H9 (cell line): Measurements from ENCODE around the gene PKD1. TPM values are rescaled to one million over a fixed set of nuclear protein-coding genes. Genes with fewer than 3 reads are reported as not detected.

ENCODE experiments used
- DNase-seq: peaks from one replicate; pipeline ENCODE4 v3.0.0-alpha.2; 2017
- H2AFZ ChIP-seq: one replicate; pipeline ENCODE4 v1.6.1; 2013; ENCODE audit warnings: mild to moderate bottlenecking, low read length, control low read depth, moderate library complexity
- H2AK5ac ChIP-seq: 2 replicates; pipeline ENCODE4 v1.6.1; 2013; ENCODE audit warnings: low read length, control low read depth, mixed read lengths; ENCODE audit not compliant: insufficient read length
- H2BK120ac ChIP-seq: one replicate; pipeline ENCODE4 v1.6.1; 2013; ENCODE audit warnings: low read depth, mild to moderate bottlenecking, low read length, control low read depth, inconsistent platforms; ENCODE audit not compliant: poor library complexity, severe bottlenecking
- H2BK12ac ChIP-seq: 2 replicates; pipeline ENCODE4 v1.6.1; 2013; ENCODE audit warnings: low read length, control low read depth, mixed read lengths, low read depth; ENCODE audit not compliant: insufficient read length
- H2BK15ac ChIP-seq: 2 replicates; pipeline ENCODE4 v1.6.1; 2013; ENCODE audit warnings: low read depth, low read length, control low read depth
- H2BK20ac ChIP-seq: one replicate; pipeline ENCODE4 v1.6.1; 2013; ENCODE audit warnings: low read depth, mild to moderate bottlenecking, low read length, control low read depth, inconsistent platforms; ENCODE audit not compliant: poor library complexity, severe bottlenecking
- H2BK5ac ChIP-seq: 2 replicates; pipeline ENCODE4 v1.6.1; 2013; ENCODE audit warnings: low read length, control low read depth, mixed read lengths; ENCODE audit not compliant: insufficient read length
- H3K14ac ChIP-seq: 2 replicates; pipeline ENCODE4 v1.6.1; 2013; ENCODE audit warnings: low read length, control low read depth; ENCODE audit not compliant: insufficient read depth
- H3K18ac ChIP-seq: 2 replicates; pipeline ENCODE4 v1.6.1; 2013; ENCODE audit warnings: low read depth, mild to moderate bottlenecking, mixed read lengths, low read length, control low read depth; ENCODE audit not compliant: insufficient read length
- H3K23ac ChIP-seq: 2 replicates; pipeline ENCODE4 v1.6.1; 2013; ENCODE audit warnings: low read length, control low read depth, mixed read lengths, low read depth; ENCODE audit not compliant: insufficient read length
- H3K23me2 ChIP-seq: 2 replicates; pipeline ENCODE4 v1.6.1; 2013; ENCODE audit warnings: low read depth, mild to moderate bottlenecking, mixed read lengths, low read length, control low read depth; ENCODE audit not compliant: insufficient read length, poor library complexity, severe bottlenecking
- H3K27ac ChIP-seq: 2 replicates; pipeline ENCODE4 v1.5.1; 2013; ENCODE audit warnings: low read length, control low read depth, mixed read lengths, low read depth; ENCODE audit not compliant: insufficient read length
- H3K27me3 ChIP-seq: 2 replicates; pipeline ENCODE4 v1.6.1; 2013; ENCODE audit warnings: low read length, control low read depth, inconsistent platforms; ENCODE audit not compliant: insufficient read depth
- H3K4ac ChIP-seq: 2 replicates; pipeline ENCODE4 v1.6.1; 2013; ENCODE audit warnings: low read depth, mild to moderate bottlenecking, control low read depth, inconsistent platforms, low read length, moderate library complexity
- H3K4me1 ChIP-seq: 2 replicates; pipeline ENCODE4 v1.6.1; 2013; ENCODE audit warnings: low read length, control low read depth, inconsistent platforms; ENCODE audit not compliant: insufficient read depth
- H3K4me2 ChIP-seq: 2 replicates; pipeline ENCODE4 v1.6.1; 2013; ENCODE audit warnings: low read length, control low read depth, mixed read lengths; ENCODE audit not compliant: insufficient read length, insufficient read depth
- H3K56ac ChIP-seq: 2 replicates; pipeline ENCODE4 v1.6.1; 2013; ENCODE audit warnings: low read depth, mild to moderate bottlenecking, mixed read lengths, low read length, control low read depth; ENCODE audit not compliant: insufficient read length
- H3K79me1 ChIP-seq: 2 replicates; pipeline ENCODE4 v1.6.1; 2013; ENCODE audit warnings: low read depth, mild to moderate bottlenecking, moderate library complexity, low read length, control low read depth, inconsistent platforms; ENCODE audit not compliant: insufficient read depth, poor library complexity, severe bottlenecking
- H3K79me2 ChIP-seq: 2 replicates; pipeline ENCODE4 v1.6.1; 2013; ENCODE audit warnings: low read length, control low read depth, inconsistent platforms; ENCODE audit not compliant: insufficient read depth
- H3K9ac ChIP-seq: 2 replicates; pipeline ENCODE4 v1.6.1; 2013; ENCODE audit warnings: low read length, control low read depth, mixed read lengths; ENCODE audit not compliant: insufficient read length; ENCODE audit errors: extremely low read depth
- H3K9me3 ChIP-seq: one replicate; pipeline ENCODE4 v1.6.1; 2013; ENCODE audit warnings: low read depth, low read length, inconsistent platforms; ENCODE audit not compliant: control insufficient read depth
- H3T11ph ChIP-seq: one replicate; pipeline ENCODE4 v1.6.1; 2013; ENCODE audit warnings: mild to moderate bottlenecking, low read length, control low read depth, inconsistent platforms
- H4K20me1 ChIP-seq: one replicate; pipeline ENCODE4 v1.6.1; 2013; ENCODE audit not compliant: control insufficient read depth, insufficient read length, insufficient read depth
- H4K5ac ChIP-seq: 2 replicates; pipeline ENCODE4 v1.6.1; 2013; ENCODE audit warnings: low read depth, mild to moderate bottlenecking, mixed read lengths, low read length, control low read depth; ENCODE audit not compliant: insufficient read length
- H4K8ac ChIP-seq: replicated peaks from 2 replicates; pipeline ENCODE4 v1.6.1; 2013; ENCODE audit warnings: low read length, control low read depth, mixed read lengths, low read depth; ENCODE audit not compliant: insufficient read length
- H4K91ac ChIP-seq: 2 replicates; pipeline ENCODE4 v1.6.1; 2013; ENCODE audit warnings: low read depth, mild to moderate bottlenecking, moderate library complexity, mixed read lengths, low read length, control low read depth; ENCODE audit not compliant: insufficient read length
- H3K27ac Mint-ChIP-seq, 3 experiments: 2 replicates in 2 of 3; 3 replicates in 1 of 3; pipeline ENCODE4 v1.8.0; 2020 to 2021; ENCODE audit warnings: mixed read lengths in 3 of 3, mild to moderate bottlenecking in 1 of 3, moderate library complexity in 1 of 3
- H3K27me3 Mint-ChIP-seq: 2 replicates; pipeline ENCODE4 v1.8.0; 2021; ENCODE audit warnings: low read depth, mild to moderate bottlenecking, moderate library complexity, mixed read lengths
- H3K36me3 Mint-ChIP-seq, 3 experiments: 2 replicates in 2 of 3; 3 replicates in 1 of 3; pipeline ENCODE4 v1.8.0; 2020 to 2021; ENCODE audit warnings: low read depth in 3 of 3, mixed read lengths in 3 of 3; ENCODE audit not compliant: insufficient read depth in 1 of 3
- H3K4me1 Mint-ChIP-seq, 2 experiments: 2 replicates each; pipeline ENCODE4 v1.8.0; 2020; ENCODE audit warnings: mixed read lengths in 2 of 2
- H3K4me3 Mint-ChIP-seq, 2 experiments: 2 replicates in 1 of 2; 3 replicates in 1 of 2; pipeline ENCODE4 v1.8.0; 2020 to 2021; ENCODE audit warnings: mild to moderate bottlenecking in 2 of 2, mixed read lengths in 2 of 2, moderate library complexity in 1 of 2
- H3K9me3 Mint-ChIP-seq, 2 experiments: 2 replicates in 1 of 2; 3 replicates in 1 of 2; pipeline ENCODE4 v1.8.0; 2020; ENCODE audit warnings: mild to moderate bottlenecking in 2 of 2, mixed read lengths in 2 of 2, moderate library complexity in 1 of 2
- CTCF ChIP-seq: fragments of 200-600 bp; sonication (generic); conservative IDR thresholded peaks from 3 replicates; pipeline ENCODE4 v1.8.0; 2021; ENCODE audit warnings: antibody characterized with exemption, mild to moderate bottlenecking
- WGBS: extraction: QIAGEN DNeasy Blood & Tissue Kit; methylation state at CpG from one replicate; pipeline ENCODE4 v1.1.7; 2013; ENCODE audit warnings: missing lambda C conversion rate, low lambda C conversion rate, mixed read lengths; ENCODE audit not compliant: insufficient read length; ENCODE audit errors: extremely low coverage; 5-methylcytosine and 5-hydroxymethylcytosine counted together
- microRNA-seq: library from miRNA; unstranded; fragments of <30 nt; microRNA quantifications from one replicate; pipeline ENCODE4, GENCODE V29; 2020; ENCODE audit warnings: borderline microRNAs expressed
- total RNA-seq: library from RNA; stranded (reverse); gene quantifications from 2 replicates; pipeline ENCODE4 v1.2.1, GENCODE V29; 2021

The PKD1 gene
- total RNA-seq, 1 experiment from 2014 or later = 88.0 TPM

- no peak overlapping the region for H3T11ph ChIP-seq
- DNase-seq = no peak
- H4K91ac ChIP-seq = no peak overlapping the region
- H3K79me1 ChIP-seq = no peaks in the 10 kb centered on the region
- H3K4me2 ChIP-seq = no peak overlapping the region
- H3K27ac ChIP-seq = no peak overlapping the region
- no peak overlapping the region for H2BK5ac ChIP-seq
- H3K9ac ChIP-seq = no peak overlapping the region
- WGBS = no CpG with 5 or more reads among the region's 29 CpGs
- Mint-ChIP-seq H3K4me1 (peaks cover 4 to 11% of the 10 kb centered on the region in 2 experiments; a peak in 3 of 4 replicates), H3K4me3 (peak overlapping the region in 1 of 2 experiments; percentile 34; a peak in 1 of 5 replicates), H3K27ac (peak overlapping the region in 2 of 3 experiments; percentile 79 to 95; a peak in 4 of 7 replicates), H3K27me3 (no peaks in the 10 kb centered on the region), H3K9me3 (no peaks in the 10 kb centered on the region), H3K36me3 (peaks cover 0 to 5% (median 2%) of the 10 kb centered on the region in 3 experiments; a peak in 5 of 7 replicates)
- no peak overlapping the region for H2BK15ac ChIP-seq
- no peak overlapping the region for H2BK120ac ChIP-seq
- no peak overlapping the region for H2AK5ac ChIP-seq
- no peak overlapping the region for H4K8ac ChIP-seq
- H3K56ac ChIP-seq = no peak overlapping the region
- no peak for TF ChIP-seq CTCF
- no peaks in the 10 kb centered on the region for H3K4me1 ChIP-seq
- no peak overlapping the region for H3K18ac ChIP-seq
- no peaks in the 10 kb centered on the region for H3K27me3 ChIP-seq
- no peak overlapping the region for H3K4ac ChIP-seq
- no peak overlapping the region for H4K5ac ChIP-seq
- no peaks in the 10 kb centered on the region for H3K9me3 ChIP-seq
- no peak overlapping the region for H2BK12ac ChIP-seq
- no peak overlapping the region for H2BK20ac ChIP-seq
- H4K20me1 ChIP-seq = no peaks in the 10 kb centered on the region
- no peak overlapping the region for H2AFZ ChIP-seq
- no peaks in the 10 kb centered on the region for H3K23me2 ChIP-seq
- no peak overlapping the region for H3K23ac ChIP-seq
- H3K14ac ChIP-seq = no peak overlapping the region; the same call in 1 of the 2 replicates
- H3K79me2 ChIP-seq = no peaks in the 10 kb centered on the region
These were observed 96.2 kb downstream of the PKD1 start for GRCh38 chr16:2039274-2040031.

Small RNAs within 50 kb of the gene (microRNA-seq; reads per million reads assigned to microRNA genes)
- gene MIR1225 (not detected), gene MIR3180-5 (not detected), gene MIR4516 (not detected), gene MIR6511B1 (not detected)

Other genes with a start within 250 kb of the PKD1 start
- not detected in 2 replicates for gene HS3ST6, start 217.5 kb downstream of the PKD1 start, total RNA-seq
- gene MSRB1, start 192.7 kb downstream of the PKD1 start, total RNA-seq = 24.3 and 25.7 TPM in 2 replicates
- 0.11 and 0.31 TPM in 2 replicates for gene RPL3L, start 181.2 kb downstream of the PKD1 start, total RNA-seq
- 191 and 192 TPM in 2 replicates for gene NDUFB10, start 176.4 kb downstream of the PKD1 start, total RNA-seq
- gene RPS2, start 171.1 kb downstream of the PKD1 start, total RNA-seq = 3,874 and 3,923 TPM in 2 replicates
- 0.28 TPM in 1 of 2 replicates, not detected in the other for gene RNF151, start 169.0 kb downstream of the PKD1 start, total RNA-seq
- gene TBL3, start 163.8 kb downstream of the PKD1 start, total RNA-seq = 53.3 and 54.0 TPM in 2 replicates
- 1.3 and 1.7 TPM in 2 replicates for gene NOXO1, start 154.4 kb downstream of the PKD1 start, total RNA-seq
- gene GFER, start 151.7 kb downstream of the PKD1 start, total RNA-seq = 49.1 and 50.4 TPM in 2 replicates
- 11.9 and 12.1 TPM in 2 replicates for gene SYNGR3, start 145.9 kb downstream of the PKD1 start, total RNA-seq
- gene ZNF598, start 126.1 kb downstream of the PKD1 start, total RNA-seq = 64.2 and 70.9 TPM in 2 replicates
- 7.1 and 10.2 TPM in 2 replicates for gene NPW, start 116.1 kb downstream of the PKD1 start, total RNA-seq
- 15.3 and 18.4 TPM in 2 replicates for gene NHERF2, start 109.0 kb downstream of the PKD1 start, total RNA-seq
- gene NTHL1, start 88.1 kb downstream of the PKD1 start, total RNA-seq = 52.0 and 54.0 TPM in 2 replicates
- 122 and 125 TPM in 2 replicates for gene TSC2, start 87.9 kb downstream of the PKD1 start, total RNA-seq
- gene RAB26, start 12.7 kb upstream of the PKD1 start, total RNA-seq = 2.4 and 3.0 TPM in 2 replicates
- gene TRAF7, start 19.9 kb upstream of the PKD1 start, total RNA-seq = 105 and 108 TPM in 2 replicates
- gene CASKIN1, start 60.7 kb upstream of the PKD1 start, total RNA-seq = 7.9 and 9.3 TPM in 2 replicates
- 74.5 and 75.9 TPM in 2 replicates for gene MLST8, start 69.6 kb upstream of the PKD1 start, total RNA-seq
- gene BRICD5, start 75.0 kb upstream of the PKD1 start, total RNA-seq = 10.8 and 11.9 TPM in 2 replicates
- 37.4 and 38.3 TPM in 2 replicates for gene PGP, start 78.9 kb upstream of the PKD1 start, total RNA-seq
- 35.9 and 37.6 TPM in 2 replicates for gene E4F1, start 87.7 kb upstream of the PKD1 start, total RNA-seq
- 2.5 TPM in 2 replicates for gene DNASE1L2, start 100.5 kb upstream of the PKD1 start, total RNA-seq
- gene ECI1, start 115.7 kb upstream of the PKD1 start, total RNA-seq = 90.0 and 95.4 TPM in 2 replicates
- 384 and 394 TPM in 2 replicates for gene RNPS1, start 132.2 kb upstream of the PKD1 start, total RNA-seq
- gene ABCA3, start 204.8 kb upstream of the PKD1 start, total RNA-seq = 8.0 and 9.5 TPM in 2 replicates